B cell (primary cell): Measurements from ENCODE around the gene CEMIP. TPM values are rescaled to one million over a fixed set of nuclear protein-coding genes. Genes with fewer than 3 reads are reported as not detected.

Experiments
- ATAC-seq: fragments of 200-7000 bp; cut with Tn5 transposase; one replicate; pipeline ENCODE4 v1.10.0; 2021; ENCODE audit warnings: low read depth, mild to moderate bottlenecking, moderate number of reproducible peaks, moderate library complexity
- CTCF ChIA-PET: fragments of 350-600 bp; sonication (Branson Sonifier 250); formaldehyde crosslinking; loops from one replicate; lab custom pipeline; 2021; ENCODE audit warnings: antibody characterized with exemption, inconsistent platforms; lab: Charles Lee
- POLR2A ChIA-PET: fragments of 350-600 bp; sonication (Branson Sonifier 250); formaldehyde crosslinking; loops from one replicate; lab custom pipeline; 2021; ENCODE audit warnings: antibody characterized with exemption; lab: Charles Lee
- DNase-seq: peaks from one replicate; pipeline ENCODE4 v3.0.0; 2013
- H2AFZ ChIP-seq: 2 replicates; pipeline ENCODE4 v1.6.1; 2012; ENCODE audit warnings: mild to moderate bottlenecking, low read depth, low read length; ENCODE audit not compliant: insufficient read depth, poor library complexity, severe bottlenecking
- H3K27ac ChIP-seq, 2 donors: 1 replicate in 1 of 2; 2 replicates in 1 of 2; pipeline ENCODE4 v1.5.1; 2012 to 2013; ENCODE audit warnings: low read length in 2 of 2, mild to moderate bottlenecking in 2 of 2, moderate library complexity in 1 of 2
- H3K27me3 ChIP-seq, 4 experiments: fragments of 200-600 bp in 1 of 4; sonication (generic) in 1 of 4; replicated peaks in 1 of 4; 1 replicate in 2 of 4; 2 replicates in 2 of 4; pipeline versions ENCODE4 v1.6.1 to v1.7.0; 2013 to 2016; ENCODE audit warnings: low read length in 3 of 4, mild to moderate bottlenecking in 2 of 4, mixed read lengths in 1 of 4, moderate library complexity in 1 of 4; ENCODE audit not compliant: insufficient read depth in 4 of 4, control insufficient read depth in 3 of 4; ENCODE audit errors: control extremely low read depth in 1 of 4
- H3K36me3 ChIP-seq, 2 experiments: replicated peaks in 1 of 2; 1 replicate in 1 of 2; 2 replicates in 1 of 2; pipeline versions ENCODE4 v1.6.1 to v1.7.1; 2013; ENCODE audit warnings: low read length in 1 of 2; ENCODE audit not compliant: insufficient read depth in 2 of 2, control insufficient read depth in 1 of 2; ENCODE audit errors: control extremely low read depth in 1 of 2, extremely low read depth in 1 of 2
- H3K4me1 ChIP-seq, 2 donors: fragments of 200-600 bp in 1 of 2; sonication (generic) in 1 of 2; 1 replicate in 1 of 2; 2 replicates in 1 of 2; pipeline versions ENCODE4 v1.5.1 to v1.6.1; 2013 to 2017; ENCODE audit warnings: low read length in 2 of 2; ENCODE audit not compliant: control insufficient read depth in 2 of 2, insufficient read depth in 2 of 2
- H3K4me2 ChIP-seq: replicated peaks from 2 replicates; pipeline ENCODE3; 2012; ENCODE audit warnings: mild to moderate bottlenecking, low read depth, low read length; ENCODE audit not compliant: poor library complexity, severe bottlenecking
- H3K4me3 ChIP-seq, 5 experiments: fragments of 200-600 bp in 1 of 5; sonication (generic) in 1 of 5; 1 replicate in 3 of 5; 2 replicates in 2 of 5; pipeline versions ENCODE4 v1.5.1 to v1.7.0; 2011 to 2016; ENCODE audit warnings: low read length in 4 of 5, mild to moderate bottlenecking in 4 of 5, low read depth in 2 of 5, control low read depth in 1 of 5, moderate library complexity in 1 of 5; ENCODE audit not compliant: insufficient read depth in 1 of 5; ENCODE audit errors: control extremely low read depth in 1 of 5, extremely low read depth in 1 of 5
- H3K79me2 ChIP-seq: fragments of 200-600 bp; sonication (generic); one replicate; pipeline ENCODE4 v1.6.0; 2016; ENCODE audit warnings: low read length; ENCODE audit not compliant: control insufficient read depth, insufficient read depth
- H3K9ac ChIP-seq: fragments of 200-600 bp; sonication (generic); 2 replicates; pipeline ENCODE4 v1.6.1; 2017; ENCODE audit warnings: mild to moderate bottlenecking, low read length, moderate library complexity
- H3K9me3 ChIP-seq, 3 donors: one replicate each; pipeline versions ENCODE4 v1.6.1 to v1.7.1; 2013; ENCODE audit warnings: low read length in 2 of 3; ENCODE audit not compliant: control insufficient read depth in 2 of 3, insufficient read depth in 1 of 3; ENCODE audit errors: control extremely low read depth in 1 of 3
- H4K20me1 ChIP-seq: 2 replicates; pipeline ENCODE4 v1.6.0; 2012; ENCODE audit warnings: mild to moderate bottlenecking, low read length; ENCODE audit not compliant: insufficient read depth, control insufficient read depth, poor library complexity, severe bottlenecking
- H3K27ac Mint-ChIP-seq: one replicate; pipeline ENCODE4 v1.8.0; 2021; ENCODE audit warnings: mixed read lengths
- H3K27me3 Mint-ChIP-seq: one replicate; pipeline ENCODE4 v1.8.0; 2021; ENCODE audit warnings: mixed read lengths
- H3K4me1 Mint-ChIP-seq: one replicate; pipeline ENCODE4 v1.8.0; 2021; ENCODE audit warnings: mixed read lengths
- H3K4me3 Mint-ChIP-seq: one replicate; pipeline ENCODE4 v1.8.0; 2021; ENCODE audit warnings: mixed read lengths
- H3K9me3 Mint-ChIP-seq: one replicate; pipeline ENCODE4 v1.8.0; 2022; ENCODE audit warnings: mixed read lengths; ENCODE audit not compliant: insufficient read depth
- CTCF ChIP-seq: fragments of 200-600 bp; IDR thresholded peaks from one replicate; pipeline ENCODE4 v1.8.0; 2022; ENCODE audit warnings: antibody characterized with exemption, mild to moderate bottlenecking
- EZH2 ChIP-seq: IDR thresholded peaks from 2 replicates; pipeline ENCODE4 v1.6.1; 2012; ENCODE audit warnings: borderline replicate concordance, low read depth, mild to moderate bottlenecking, moderate library complexity, low read length; ENCODE audit not compliant: insufficient read depth, poor library complexity, severe bottlenecking
- WGBS: methylation state at CpG from one replicate; pipeline ENCODE4 v1.1.5; 2013; ENCODE audit warnings: missing lambda C conversion rate; ENCODE audit not compliant: insufficient coverage; 5-methylcytosine and 5-hydroxymethylcytosine counted together
- intact Hi-C: fragments of 100-400 bp; cut with micrococcal nuclease; formaldehyde crosslinking; loops from one replicate; pipeline ENCODE4 v1.10.0; 2022
- polyA plus RNA-seq: library from polyadenylated mRNA; depleted of rRNA; stranded (reverse); fragments of >200 nt; gene quantifications from 2 replicates; pipeline ENCODE4 v1.2.3, GENCODE V29; 2012
- total RNA-seq, 2 donors: library from RNA; stranded (reverse); fragments of 120-200 nt in 1 of 2; gene quantifications; 1 replicate in 1 of 2; 2 replicates in 1 of 2; pipeline versions ENCODE4 v1.2.3 to v1.2.4, GENCODE V29; 2013 to 2022

The CEMIP gene
- total and polyA plus RNA-seq, 2 donors (not counting 1 experiment from before 2014, with no cell fraction given) = 0.32 TPM; not detected in 1

GRCh38 chr15:80850941-80851451 lies 71.8 kb downstream of the CEMIP start:
- Histone ChIP-seq H3K9me3 (peaks cover 0 to 4% (median 0%) of the 10 kb centered on the region in 3 donors), H3K4me2 (no peak overlapping the region), H4K20me1 (no peaks in the 10 kb centered on the region), H3K4me1 (no peaks in the 10 kb centered on the region), H3K79me2 (no peaks in the 10 kb centered on the region), H3K4me3 (no peak overlapping the region), H2AFZ (no peak overlapping the region), H3K36me3 (no peaks in the 10 kb centered on the region), H3K27me3 (peaks cover 0 to 2% (median 0%) of the 10 kb centered on the region in 4 experiments), H3K27ac (no peak overlapping the region), H3K9ac (no peak overlapping the region)
- Mint-ChIP-seq H3K27ac (no peak overlapping the region), H3K27me3 (peaks cover 21% of the 10 kb centered on the region), H3K9me3 (no peaks in the 10 kb centered on the region), H3K4me3 (no peak overlapping the region), H3K4me1 (no peaks in the 10 kb centered on the region)
- ChIA-PET CTCF (no interaction called here), POLR2A (no interaction called here)
- DNase-seq (no peak), ATAC-seq (no peak)
- TF ChIP-seq CTCF = no peak
- TF ChIP-seq EZH2 = no peak
- 86% methylated on average over 1 of the region's 6 CpGs for WGBS
- intact Hi-C loops = no loop called here

- intact Hi-C loops = no loop called here
- H3K27me3 Mint-ChIP-seq = peaks cover 20% of the 10 kb centered on the region
- Histone ChIP-seq H3K4me1 (no peaks in the 10 kb centered on the region), H4K20me1 (no peaks in the 10 kb centered on the region), H3K36me3 (no peaks in the 10 kb centered on the region), H3K27ac (no peak overlapping the region), H3K4me2 (no peak overlapping the region), H3K9me3 (peaks cover 0 to 4% (median 0%) of the 10 kb centered on the region in 3 donors), H3K4me3 (no peak overlapping the region), H2AFZ (no peak overlapping the region), H3K9ac (no peak overlapping the region), H3K27me3 (peaks cover 0 to 2% (median 0%) of the 10 kb centered on the region in 4 experiments), H3K79me2 (no peaks in the 10 kb centered on the region)
- ATAC-seq = no peak
- ChIA-PET CTCF (interaction anchor here (1.4 kb wide), 1 partner anchor 117 kb away, joined by 4 read pairs; no protein-coding TSS in a partner anchor), POLR2A (no interaction called here)
- H3K4me3 Mint-ChIP-seq = no peak overlapping the region
- TF ChIP-seq CTCF (no peak), EZH2 (no peak)
- H3K27ac Mint-ChIP-seq = no peak overlapping the region
- DNase-seq = no peak
- no peaks in the 10 kb centered on the region for H3K9me3 Mint-ChIP-seq
- WGBS = 89% methylated on average over 4 of the region's 4 CpGs
- H3K4me1 Mint-ChIP-seq = no peaks in the 10 kb centered on the region
Measured at GRCh38 chr15:80852676-80853075, 73.5 kb downstream of the CEMIP start.
